Suprapubic skin (tissue), 4 donors: ENCODE data around the gene IGFN1.

Source experiments
- EP300 ChIP-seq: sonication (generic); formaldehyde crosslinking; IDR thresholded peaks from one replicate; pipeline ENCODE4 v1.6.1; 2017; ENCODE audit warnings: antibody characterized with exemption
- POLR2A ChIP-seq, 2 donors: fragments of 450-650 bp; IDR thresholded peaks; one replicate each; pipeline ENCODE4 v1.6.1; 2017; ENCODE audit warnings: antibody characterized with exemption in 2 of 2, mild to moderate bottlenecking in 2 of 2, moderate library complexity in 2 of 2
- POLR2AphosphoS5 ChIP-seq, 3 donors: sonication (generic); formaldehyde crosslinking; IDR thresholded peaks; one replicate each; pipeline ENCODE4 v1.6.1; 2017; ENCODE audit warnings: antibody characterized with exemption in 3 of 3
- TF ChIP-seq, protein P1 (sequence below), 2 donors: fragments of 200-600 bp in 1 of 2; fragments of 450-650 bp in 1 of 2; sonication (generic) in 1 of 2; IDR thresholded peaks; one replicate each; pipeline ENCODE4 v1.5.1; 2016 to 2019; ENCODE audit warnings: antibody characterized with exemption in 2 of 2, mild to moderate bottlenecking in 1 of 2, moderate library complexity in 1 of 2

DNA sequence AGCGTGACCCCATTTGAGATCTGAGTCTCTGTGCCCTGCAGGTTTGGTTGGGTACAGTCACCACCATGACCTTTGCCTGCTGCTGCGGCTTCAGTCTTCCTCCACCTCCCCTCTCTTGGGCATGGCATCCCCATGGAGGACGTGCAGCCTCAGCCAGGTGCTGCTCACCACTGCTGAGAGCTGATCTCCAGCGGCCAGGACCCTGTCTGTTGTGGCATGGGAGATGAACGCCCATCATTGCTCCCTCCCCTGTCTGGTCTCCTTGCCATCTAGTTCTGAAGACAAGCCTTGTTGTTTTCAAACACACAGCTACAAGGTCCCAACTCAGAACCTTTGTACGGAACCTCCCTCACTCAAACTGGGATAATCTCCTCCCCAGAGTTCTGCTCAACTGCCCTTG, 73.4 kb downstream of the IGFN1 start:
- TF ChIP-seq EP300 (no peak), POLR2AphosphoS5 (IDR thresholded peaks at IDR 0.05) (no peak), POLR2A (IDR thresholded peaks at IDR 0.05) (no peak)
- TF ChIP-seq, protein P1, sequence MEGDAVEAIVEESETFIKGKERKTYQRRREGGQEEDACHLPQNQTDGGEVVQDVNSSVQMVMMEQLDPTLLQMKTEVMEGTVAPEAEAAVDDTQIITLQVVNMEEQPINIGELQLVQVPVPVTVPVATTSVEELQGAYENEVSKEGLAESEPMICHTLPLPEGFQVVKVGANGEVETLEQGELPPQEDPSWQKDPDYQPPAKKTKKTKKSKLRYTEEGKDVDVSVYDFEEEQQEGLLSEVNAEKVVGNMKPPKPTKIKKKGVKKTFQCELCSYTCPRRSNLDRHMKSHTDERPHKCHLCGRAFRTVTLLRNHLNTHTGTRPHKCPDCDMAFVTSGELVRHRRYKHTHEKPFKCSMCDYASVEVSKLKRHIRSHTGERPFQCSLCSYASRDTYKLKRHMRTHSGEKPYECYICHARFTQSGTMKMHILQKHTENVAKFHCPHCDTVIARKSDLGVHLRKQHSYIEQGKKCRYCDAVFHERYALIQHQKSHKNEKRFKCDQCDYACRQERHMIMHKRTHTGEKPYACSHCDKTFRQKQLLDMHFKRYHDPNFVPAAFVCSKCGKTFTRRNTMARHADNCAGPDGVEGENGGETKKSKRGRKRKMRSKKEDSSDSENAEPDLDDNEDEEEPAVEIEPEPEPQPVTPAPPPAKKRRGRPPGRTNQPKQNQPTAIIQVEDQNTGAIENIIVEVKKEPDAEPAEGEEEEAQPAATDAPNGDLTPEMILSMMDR (IDR thresholded peaks at IDR 0.05) = no peak
